HL-60 (cell line): Measurements from ENCODE around the gene CREB3.

Experiments used
- POLR2AphosphoS5 ChIP-seq: IDR thresholded peaks from 2 replicates; pipeline ENCODE4 v1.6.1; 2012; ENCODE audit warnings: low read depth
- SPI1 ChIP-seq: IDR thresholded peaks from 2 replicates; pipeline ENCODE4 v1.6.1; 2012; ENCODE audit warnings: low read depth, mild to moderate bottlenecking, borderline replicate concordance
- TF ChIP-seq, protein P1 (sequence below): IDR thresholded peaks from one replicate; pipeline ENCODE4 v1.5.1; 2011; ENCODE audit warnings: low read length, control low read depth, inconsistent platforms; ENCODE audit not compliant: insufficient read depth
- TF ChIP-seq, protein P2 (sequence below): IDR thresholded peaks from 2 replicates; pipeline ENCODE4 v1.6.1; 2012; ENCODE audit warnings: low read depth; ENCODE audit not compliant: insufficient replicate concordance

GRCh38 chr9:35710818-35711500, 21.5 kb upstream of the CREB3 start:
- TF ChIP-seq, protein P1, sequence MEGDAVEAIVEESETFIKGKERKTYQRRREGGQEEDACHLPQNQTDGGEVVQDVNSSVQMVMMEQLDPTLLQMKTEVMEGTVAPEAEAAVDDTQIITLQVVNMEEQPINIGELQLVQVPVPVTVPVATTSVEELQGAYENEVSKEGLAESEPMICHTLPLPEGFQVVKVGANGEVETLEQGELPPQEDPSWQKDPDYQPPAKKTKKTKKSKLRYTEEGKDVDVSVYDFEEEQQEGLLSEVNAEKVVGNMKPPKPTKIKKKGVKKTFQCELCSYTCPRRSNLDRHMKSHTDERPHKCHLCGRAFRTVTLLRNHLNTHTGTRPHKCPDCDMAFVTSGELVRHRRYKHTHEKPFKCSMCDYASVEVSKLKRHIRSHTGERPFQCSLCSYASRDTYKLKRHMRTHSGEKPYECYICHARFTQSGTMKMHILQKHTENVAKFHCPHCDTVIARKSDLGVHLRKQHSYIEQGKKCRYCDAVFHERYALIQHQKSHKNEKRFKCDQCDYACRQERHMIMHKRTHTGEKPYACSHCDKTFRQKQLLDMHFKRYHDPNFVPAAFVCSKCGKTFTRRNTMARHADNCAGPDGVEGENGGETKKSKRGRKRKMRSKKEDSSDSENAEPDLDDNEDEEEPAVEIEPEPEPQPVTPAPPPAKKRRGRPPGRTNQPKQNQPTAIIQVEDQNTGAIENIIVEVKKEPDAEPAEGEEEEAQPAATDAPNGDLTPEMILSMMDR, result no peak
- TF ChIP-seq, protein P2, sequence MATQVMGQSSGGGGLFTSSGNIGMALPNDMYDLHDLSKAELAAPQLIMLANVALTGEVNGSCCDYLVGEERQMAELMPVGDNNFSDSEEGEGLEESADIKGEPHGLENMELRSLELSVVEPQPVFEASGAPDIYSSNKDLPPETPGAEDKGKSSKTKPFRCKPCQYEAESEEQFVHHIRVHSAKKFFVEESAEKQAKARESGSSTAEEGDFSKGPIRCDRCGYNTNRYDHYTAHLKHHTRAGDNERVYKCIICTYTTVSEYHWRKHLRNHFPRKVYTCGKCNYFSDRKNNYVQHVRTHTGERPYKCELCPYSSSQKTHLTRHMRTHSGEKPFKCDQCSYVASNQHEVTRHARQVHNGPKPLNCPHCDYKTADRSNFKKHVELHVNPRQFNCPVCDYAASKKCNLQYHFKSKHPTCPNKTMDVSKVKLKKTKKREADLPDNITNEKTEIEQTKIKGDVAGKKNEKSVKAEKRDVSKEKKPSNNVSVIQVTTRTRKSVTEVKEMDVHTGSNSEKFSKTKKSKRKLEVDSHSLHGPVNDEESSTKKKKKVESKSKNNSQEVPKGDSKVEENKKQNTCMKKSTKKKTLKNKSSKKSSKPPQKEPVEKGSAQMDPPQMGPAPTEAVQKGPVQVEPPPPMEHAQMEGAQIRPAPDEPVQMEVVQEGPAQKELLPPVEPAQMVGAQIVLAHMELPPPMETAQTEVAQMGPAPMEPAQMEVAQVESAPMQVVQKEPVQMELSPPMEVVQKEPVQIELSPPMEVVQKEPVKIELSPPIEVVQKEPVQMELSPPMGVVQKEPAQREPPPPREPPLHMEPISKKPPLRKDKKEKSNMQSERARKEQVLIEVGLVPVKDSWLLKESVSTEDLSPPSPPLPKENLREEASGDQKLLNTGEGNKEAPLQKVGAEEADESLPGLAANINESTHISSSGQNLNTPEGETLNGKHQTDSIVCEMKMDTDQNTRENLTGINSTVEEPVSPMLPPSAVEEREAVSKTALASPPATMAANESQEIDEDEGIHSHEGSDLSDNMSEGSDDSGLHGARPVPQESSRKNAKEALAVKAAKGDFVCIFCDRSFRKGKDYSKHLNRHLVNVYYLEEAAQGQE, result no peak
- TF ChIP-seq POLR2AphosphoS5 (no peak), SPI1 (no peak)
